ENCODE results near the gene AADACL4.
A peak's percentile ranks its signal among the peaks of the same experiment; 100 is the strongest.

Gene AADACL4

DNA sequence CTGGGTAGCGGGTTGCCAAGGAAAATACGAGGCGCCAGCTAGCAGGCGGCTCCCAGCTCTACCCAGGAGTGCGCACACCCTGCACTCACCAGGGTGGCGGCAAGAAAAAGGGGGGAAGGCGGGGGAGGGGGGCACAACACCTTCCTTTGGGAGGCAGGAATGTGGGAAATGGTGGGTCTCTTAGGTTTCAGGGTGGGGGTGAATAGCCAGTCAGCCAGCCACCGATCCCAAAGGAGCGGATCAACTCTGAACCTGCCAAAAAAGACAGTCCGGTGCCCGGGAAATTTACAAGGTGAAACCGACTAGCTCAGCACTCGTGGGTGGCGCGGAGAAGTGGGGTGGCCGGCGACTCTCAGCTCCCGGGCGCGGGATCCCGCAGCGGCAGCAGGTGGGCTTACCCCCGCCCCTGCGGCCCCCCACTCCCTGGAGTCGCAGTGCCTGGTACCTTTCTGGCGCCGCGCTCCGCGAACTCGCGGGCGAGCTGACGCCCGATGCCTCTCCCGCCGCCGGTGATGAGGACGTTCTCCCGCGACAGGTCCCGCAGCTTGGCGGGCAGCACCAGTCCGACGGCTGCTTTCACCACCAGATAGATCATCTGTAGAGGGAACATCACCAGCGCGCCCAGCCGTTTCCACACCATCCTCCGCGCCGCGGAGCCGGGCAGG is 27.0 kb upstream of the AADACL4 start:
- DNase-seq (ENCODE audit: low read depth), result no peak
- TF ChIP-seq CTCF (IDR thresholded peaks at IDR 0.05; ENCODE audit: low read depth, low read length, missing control alignments), result no peak
- H3K4me3 ChIP-seq (ENCODE audit: low read depth, low read length), result peak overlapping the region; percentile 14

DNA sequence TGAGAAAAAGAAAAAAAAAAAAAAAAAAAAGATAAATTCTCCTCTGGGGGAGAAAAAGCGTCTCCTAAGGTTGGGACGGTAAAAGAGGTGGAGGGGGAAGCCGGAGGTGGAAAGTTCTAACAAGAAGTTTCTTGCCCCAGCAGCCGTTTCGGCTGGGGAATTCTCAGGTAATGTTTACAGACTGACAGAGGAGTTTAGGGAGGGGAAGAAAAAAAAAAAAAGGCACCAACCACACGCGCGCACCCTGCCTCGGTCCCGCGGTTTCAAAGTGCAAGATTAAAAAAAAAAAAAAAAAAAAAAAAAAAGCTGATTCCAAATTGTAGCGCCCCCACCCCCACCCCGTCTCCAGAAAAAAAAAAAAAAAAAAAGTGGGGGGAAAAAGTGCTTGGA is 26.4 kb upstream of the AADACL4 start:
- peak overlapping the region; percentile 50 for H3K4me3 ChIP-seq (ENCODE audit: low read depth, low read length)
- DNase-seq (ENCODE audit: low read depth), result no peak
- no peak for TF ChIP-seq CTCF (IDR thresholded peaks at IDR 0.05; ENCODE audit: low read depth, low read length, missing control alignments)

GRCh38 chr1:12617901-12618660 is 25.8 kb upstream of the AADACL4 start, which contains the start of gene DHRS3:
Gene DHRS3 (minus strand): TSS chr1:12618210. CDS start chr1:12617348, 862 bp downstream.
- no peak for DNase-seq (ENCODE audit: low read depth)
- H3K4me3 ChIP-seq (ENCODE audit: low read depth, low read length), result peak within 1 kb of the TSS; percentile 50
- no peak for TF ChIP-seq CTCF (IDR thresholded peaks at IDR 0.05; ENCODE audit: low read depth, low read length, missing control alignments)

- H3K4me3 ChIP-seq (ENCODE audit: low read depth, low read length), result peak overlapping the region; percentile 50
- no peak for TF ChIP-seq CTCF (IDR thresholded peaks at IDR 0.05; ENCODE audit: low read depth, low read length, missing control alignments)
- DNase-seq (ENCODE audit: low read depth), result no peak
Measured at GRCh38 chr1:12618661-12618964, 25.3 kb upstream of the AADACL4 start.

DNA sequence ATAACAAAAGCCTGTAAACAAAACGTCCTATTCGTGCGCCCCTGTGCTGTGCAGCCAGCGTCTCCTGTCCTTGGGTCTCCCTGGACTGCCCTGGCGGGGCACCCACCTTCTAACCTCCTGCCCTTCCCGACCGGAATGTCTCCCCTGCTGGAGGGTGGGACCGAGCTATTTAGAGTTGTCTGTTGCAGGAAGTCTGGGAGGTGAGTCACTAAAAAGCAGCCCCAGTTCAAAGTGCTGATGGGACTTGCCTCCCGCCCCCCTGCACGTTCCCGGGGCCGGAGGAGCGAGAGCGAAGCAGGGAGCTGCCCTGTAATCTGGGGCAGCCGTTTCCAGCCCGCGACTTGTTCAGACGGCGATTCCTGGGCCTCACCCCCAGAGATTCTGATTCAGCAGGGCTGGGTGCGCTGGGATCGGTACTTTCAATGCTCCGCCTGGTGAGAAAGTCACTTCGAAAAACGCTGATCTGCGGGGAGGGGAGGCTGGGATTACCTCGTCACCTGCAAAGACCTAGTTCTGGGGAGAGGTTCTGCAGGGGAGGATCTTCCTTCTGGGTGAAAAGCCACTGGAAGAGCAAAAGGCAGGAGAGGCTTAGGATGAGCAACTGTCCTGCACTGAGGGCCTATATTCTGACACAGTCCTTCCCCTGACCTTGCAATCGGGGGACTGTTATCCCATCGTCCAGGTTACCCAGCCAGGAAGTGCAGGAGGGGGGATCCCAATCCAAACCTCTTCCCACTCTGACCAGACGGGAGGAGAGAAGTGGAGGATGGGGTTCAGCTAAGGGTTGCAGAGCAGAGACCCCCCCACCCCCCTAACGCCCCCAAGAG is 24.7 kb upstream of the AADACL4 start:
- no peak for TF ChIP-seq CTCF (IDR thresholded peaks at IDR 0.05; ENCODE audit: low read depth, low read length, missing control alignments)
- DNase-seq (ENCODE audit: low read depth), result no peak
- peak overlapping the region; percentile 50; the same call in 1 of the 2 replicates for H3K4me3 ChIP-seq (ENCODE audit: low read depth, low read length)

GRCh38 chr1:12619792-12620487 is 23.9 kb upstream of the AADACL4 start:
- peak; percentile 98 for TF ChIP-seq CTCF (IDR thresholded peaks at IDR 0.05; ENCODE audit: low read depth, low read length, missing control alignments)
- H3K4me3 ChIP-seq (ENCODE audit: low read depth, low read length), result no peak overlapping the region
- peak; percentile 15 for DNase-seq (ENCODE audit: low read depth)
